ENCODE data around the gene SLC25A51.

The SLC25A51 gene

DNA sequence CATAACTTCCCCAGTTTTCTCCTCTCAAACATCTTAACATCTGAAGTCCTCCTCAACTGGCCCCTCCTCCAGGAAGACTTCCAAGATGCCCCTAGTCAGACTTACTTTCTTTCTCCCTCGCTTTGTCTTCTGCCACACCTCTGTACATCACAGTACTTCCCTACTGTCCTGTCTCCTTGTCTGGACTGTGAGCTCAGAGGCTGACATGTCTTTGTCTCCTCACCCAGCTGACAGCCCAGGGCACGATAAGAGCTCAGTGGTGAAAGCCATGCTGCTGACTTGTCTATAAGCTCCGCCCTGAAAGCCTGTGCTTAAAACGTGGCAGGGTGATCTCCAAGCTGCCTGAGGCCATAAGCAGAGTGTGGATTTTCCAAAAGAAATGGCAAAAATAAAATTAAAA, 33.0 kb upstream of the SLC25A51 start:
- DNase-seq: peak; percentile 76

DNA sequence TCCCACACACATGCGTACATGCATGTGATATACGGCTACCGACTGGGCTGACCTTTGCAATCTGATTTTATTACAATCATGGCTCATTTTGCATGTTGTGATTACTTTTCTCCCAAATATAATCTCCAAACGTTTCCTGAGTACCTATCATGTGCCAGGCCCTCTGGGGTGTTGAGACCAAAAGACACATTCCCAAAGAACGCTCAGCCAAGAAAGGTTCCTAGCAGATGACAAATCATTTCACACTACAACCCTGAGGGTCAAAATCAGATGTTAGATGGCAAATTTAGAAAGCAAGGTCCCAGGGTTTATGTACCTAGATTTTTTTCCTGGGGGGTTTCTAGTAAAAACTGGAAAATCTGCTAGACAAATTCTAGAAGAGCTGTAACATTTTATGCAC, 32.4 kb upstream of the SLC25A51 start:
- no peak for DNase-seq

DNA sequence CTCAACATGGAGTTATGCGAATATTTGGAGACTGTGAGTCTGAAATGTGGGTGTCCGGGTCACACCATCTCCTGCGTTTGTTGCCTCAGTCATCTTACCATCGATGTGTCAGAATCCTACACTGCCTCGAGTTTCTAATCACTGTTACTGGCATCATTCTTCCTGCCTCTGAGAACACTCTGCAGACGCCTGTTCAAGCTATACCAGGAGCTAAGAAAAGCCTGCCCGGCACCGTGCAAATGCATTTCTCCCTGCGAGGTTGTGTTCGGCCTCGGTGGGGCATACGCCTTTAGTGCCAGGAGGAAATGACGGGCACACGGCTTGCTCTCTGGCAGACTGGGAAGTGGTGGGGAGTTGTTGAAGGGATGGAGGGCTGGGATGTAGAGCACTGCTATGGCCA, 31.2 kb upstream of the SLC25A51 start:
- DNase-seq: peak; percentile 42

DNA sequence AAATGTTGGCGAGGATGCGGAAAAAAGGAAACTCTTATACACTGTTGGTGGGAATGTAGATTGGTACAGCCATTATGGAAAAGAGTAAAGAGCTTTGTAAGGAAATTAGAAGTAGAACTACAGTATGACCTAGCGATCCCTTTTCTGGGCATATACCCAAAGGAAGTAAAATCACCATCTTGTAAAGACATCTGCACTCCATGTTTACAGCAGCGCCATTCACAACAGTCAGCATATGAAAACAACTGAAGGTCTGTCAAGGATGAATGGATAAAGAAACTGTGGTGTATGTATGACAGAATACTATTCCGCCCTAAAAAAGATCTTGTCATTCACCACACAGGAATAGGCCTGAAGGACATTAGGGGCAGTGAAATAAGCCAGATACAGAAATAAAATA, 27.7 kb upstream of the SLC25A51 start:
- DNase-seq: no peak

DNA sequence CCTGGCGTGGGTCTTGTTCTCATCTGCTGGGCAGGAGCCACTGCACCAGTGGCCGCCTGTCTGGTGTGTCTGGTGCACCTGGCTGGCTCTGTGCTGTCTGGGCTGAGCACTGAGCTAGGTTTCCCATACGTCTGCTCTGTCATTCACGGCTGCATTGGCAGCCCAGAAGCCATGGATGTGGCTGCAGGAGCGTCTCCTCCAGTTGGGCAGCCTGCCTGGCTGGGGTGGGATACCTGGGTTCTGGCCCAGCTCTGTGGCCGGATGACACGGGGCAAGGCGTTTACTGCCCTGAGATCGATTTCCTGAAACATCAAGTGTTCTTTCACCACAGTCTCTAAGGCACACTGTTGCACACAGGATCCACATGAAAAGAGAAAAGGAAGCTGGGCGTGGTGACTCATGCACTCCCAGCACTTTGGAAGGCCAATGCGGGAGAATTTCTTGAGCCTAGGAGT, 25.5 kb upstream of the SLC25A51 start:
- peak; percentile 74 for DNase-seq

DNA sequence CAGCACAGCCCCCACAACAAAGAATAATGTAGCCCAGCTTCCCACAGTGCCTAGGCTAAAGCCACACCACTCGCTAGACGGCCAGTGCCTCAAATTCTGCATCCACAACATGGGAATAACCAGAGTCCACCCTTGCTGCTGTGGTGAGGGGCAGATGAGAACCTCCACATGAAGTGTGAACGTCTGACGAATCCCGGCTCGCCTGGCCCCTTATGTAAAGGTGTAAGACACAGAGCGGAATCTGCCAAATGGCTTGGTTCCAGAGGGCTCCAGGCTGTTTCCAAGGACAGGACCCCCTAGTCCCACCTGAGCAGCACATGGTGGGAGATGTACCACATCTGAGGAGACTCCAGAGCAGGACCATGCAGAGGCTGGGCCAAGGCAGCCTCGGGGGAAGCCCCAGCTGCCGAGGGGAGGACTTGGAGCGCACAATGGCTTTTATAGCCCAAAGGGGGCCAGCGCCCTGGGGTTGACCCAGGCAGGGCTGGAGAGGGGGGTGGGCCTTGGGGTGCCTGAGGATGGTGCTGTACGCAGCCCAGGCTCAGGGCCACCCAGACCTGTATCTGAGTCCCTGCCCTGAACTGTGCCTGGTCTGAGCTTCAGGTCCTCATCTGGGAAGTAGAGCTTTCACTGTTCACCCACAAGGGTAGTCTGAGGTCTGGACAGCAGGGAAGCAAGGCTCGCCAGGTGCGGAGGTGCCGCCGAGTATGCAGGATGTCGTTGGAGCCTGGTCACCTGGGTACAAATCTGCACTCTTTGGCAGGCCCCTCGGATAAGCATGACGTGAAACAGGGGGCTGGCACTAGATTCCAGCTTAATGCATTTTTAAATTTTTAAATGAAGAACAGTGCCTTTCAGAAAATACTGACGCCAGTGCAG, 24.9 kb upstream of the SLC25A51 start:
- DNase-seq: no peak

DNA sequence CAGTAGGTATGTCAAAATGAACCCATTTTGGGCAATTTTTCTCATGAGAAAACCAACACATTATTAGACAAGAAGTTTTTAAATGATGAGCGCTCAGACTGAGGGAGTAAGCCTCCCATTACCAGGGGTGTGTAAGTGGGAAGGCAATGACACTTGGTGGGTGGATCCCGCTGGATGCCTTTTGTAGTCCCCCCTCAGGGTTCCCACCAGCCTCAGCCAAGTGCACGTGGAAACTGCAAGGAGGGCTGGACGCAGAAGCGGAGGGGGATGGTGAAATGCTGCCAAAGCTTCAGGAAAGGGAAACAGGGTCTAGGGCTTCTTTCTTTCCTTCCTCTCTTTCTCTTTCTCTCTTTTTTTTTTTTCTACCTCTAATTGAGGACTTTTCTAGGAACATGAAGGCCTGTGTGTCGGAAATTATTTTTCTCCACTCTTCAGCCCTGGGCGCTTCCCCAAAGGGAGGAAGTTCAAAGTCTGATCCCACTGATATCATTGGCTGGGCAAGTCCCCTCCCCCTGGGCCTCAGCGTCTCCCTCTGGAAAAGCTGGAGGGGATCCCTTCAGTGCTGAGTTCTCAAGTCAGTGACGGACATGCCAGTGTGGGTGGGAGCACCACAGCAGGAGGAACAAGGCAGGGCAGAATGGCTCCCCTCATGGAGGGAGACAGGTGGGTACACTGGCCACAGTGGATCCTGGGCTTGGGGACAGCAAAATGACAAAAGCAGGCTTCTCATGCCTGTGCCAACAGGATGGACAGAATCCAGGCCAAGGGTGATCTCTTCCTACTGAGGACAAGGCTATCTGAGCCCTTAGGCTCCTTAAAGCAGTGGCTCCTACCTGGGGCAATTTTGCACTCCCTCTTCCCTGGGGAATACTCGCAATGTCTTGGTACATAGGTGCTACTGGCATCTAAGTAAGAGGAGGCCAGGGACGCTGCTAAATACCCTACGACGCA, 23.9 kb upstream of the SLC25A51 start:
- DNase-seq: no peak

DNA sequence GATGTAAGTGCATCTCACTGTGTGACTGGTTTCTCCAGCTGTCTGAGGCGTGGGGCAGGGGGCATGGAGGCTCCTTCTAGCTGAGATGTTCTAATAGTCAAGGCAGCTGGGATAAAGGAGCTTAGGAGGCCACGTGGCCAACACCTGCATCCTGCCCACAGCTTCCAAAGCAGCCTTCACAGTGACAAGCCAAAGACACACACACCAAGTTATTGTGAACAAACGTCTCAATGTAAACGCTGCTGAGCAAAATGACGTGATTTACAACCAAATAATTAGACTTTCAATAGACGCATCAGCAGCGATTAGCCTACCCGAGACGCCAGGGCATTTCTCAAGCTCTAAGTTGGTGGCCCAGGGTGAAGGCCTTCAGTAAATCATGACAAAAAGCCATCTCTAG, 23.2 kb upstream of the SLC25A51 start:
- DNase-seq: no peak

DNA sequence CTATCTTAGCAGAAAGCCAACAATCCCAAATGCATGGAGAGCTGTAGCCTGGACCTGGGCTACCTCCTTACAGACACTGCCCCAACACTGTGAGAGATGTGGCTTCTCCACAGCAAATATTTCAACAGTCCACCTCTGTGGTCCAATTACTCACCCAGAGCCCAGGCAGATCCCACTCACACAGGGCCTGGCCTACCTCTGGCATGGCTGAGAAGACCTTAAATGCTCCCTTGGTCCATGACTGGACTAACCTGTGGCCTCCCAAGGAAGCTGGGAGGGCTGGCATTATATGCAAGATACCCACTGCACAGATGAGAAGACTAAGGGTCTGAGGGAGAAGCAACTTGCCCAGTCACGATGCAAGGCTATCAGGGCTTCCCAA, 22.8 kb upstream of the SLC25A51 start:
- no peak for DNase-seq

DNA sequence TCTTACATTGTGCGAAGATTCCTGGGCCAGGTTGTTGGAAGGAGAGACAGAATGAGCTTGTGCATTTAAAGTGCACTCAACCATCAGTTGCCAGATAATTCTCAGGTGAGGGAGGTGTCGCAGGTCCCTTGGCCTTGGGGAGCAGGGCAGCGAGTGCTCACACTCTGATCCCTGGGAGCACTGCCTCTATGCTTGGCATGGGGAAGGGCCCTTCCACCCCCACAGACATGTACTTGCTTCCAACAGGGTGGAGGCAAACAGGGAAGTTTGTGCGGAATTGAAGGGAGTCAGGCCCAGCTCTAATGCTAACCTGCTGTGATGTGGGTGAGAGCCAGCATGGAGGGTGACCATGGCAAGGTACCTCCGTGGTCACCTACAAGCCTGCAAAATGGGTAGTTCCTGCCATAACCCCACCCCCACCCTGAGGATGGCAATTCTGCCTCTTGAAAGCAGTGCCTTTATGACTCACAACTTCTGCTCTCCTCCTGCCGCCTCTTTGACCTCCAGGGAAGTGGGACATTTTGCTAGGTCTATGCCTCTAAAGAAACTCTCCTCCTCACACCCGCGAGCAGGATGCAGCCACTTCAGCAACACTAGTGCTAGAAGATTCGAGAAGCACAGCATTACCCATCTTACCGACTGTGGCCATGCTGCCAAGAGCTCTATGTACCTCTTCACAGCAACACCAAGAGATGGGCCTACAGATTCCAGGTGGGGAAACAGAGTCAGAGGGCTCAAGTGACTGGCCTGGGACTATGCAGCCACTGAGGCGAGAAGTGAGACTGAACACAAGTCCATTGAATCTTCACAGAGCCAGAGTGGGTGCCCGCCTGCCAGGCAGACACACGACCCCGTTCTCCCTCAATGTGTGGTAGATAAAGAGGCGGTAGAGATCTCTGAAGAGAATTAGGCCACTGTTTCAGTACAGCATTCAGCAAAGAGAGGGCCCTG, 22.1 kb upstream of the SLC25A51 start:
- no peak for DNase-seq

DNA sequence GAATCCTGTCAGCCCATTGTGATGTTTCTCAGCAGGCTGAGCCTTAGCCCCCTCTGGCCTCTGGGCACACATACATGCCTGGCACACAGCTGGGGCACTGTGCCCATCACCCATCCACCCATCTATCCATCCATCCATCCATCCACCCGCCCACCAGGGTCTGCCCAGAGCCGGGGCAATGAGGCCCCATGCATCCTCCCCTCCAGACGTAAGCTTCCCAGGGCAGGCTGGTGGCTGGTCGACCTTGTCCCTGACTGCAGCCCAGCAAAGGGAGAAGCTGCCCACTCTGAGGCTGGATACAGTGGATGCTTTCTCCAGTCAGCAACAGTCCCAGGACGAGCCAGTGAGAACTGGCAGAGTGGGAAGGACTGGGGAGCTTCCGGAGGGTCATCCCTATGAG, 21.1 kb upstream of the SLC25A51 start:
- no peak for DNase-seq

DNA sequence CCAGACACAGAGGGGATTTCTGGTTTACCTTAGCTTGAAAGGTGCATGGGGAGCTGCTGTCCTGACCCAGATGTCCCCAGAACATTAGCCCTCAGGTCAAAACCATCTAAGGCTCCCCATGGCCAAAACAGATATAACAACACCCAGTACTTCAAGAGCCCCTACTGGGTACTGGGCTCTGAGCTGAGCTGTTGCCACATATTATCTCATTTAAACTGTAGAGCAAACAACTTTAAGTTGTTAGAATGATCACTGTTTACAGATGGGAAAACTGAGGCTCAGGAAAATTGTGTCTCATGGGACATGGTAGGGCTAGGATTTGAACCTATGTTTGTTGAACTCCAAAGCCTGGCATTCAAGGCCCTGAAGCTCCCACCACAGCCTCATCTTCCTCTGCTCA, 20.6 kb upstream of the SLC25A51 start:
- no peak for DNase-seq

DNA sequence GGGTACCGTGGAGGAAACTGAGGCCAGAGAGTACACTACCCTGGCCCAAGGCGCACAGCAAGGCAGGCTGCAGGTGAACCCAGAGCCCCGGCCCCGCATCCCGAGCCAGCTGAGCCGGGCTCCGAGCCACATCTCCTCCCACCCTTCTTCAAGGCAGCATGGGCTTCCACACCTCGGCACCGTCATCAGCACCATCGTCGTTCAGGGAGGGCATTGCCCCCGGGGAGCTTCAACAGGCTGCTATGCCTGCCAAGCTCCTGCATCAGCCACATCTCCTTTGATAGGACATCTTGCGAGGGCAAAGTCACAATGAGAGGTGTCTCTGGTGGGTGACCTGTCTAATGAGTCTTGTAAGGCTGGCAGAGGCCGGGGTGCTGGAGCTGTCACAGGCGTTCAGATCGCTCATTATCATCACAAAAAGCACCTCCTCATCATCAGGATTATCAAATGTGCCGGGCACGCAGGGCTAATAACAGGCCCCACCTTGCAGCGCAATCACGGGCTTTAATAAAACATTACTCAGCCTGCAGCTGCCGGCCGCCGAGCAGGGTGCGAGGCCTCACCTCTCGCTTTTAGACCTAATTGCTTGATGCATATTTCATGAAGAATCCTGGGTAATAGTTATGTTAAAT, 20.0 kb upstream of the SLC25A51 start:
- DNase-seq: no peak

DNA sequence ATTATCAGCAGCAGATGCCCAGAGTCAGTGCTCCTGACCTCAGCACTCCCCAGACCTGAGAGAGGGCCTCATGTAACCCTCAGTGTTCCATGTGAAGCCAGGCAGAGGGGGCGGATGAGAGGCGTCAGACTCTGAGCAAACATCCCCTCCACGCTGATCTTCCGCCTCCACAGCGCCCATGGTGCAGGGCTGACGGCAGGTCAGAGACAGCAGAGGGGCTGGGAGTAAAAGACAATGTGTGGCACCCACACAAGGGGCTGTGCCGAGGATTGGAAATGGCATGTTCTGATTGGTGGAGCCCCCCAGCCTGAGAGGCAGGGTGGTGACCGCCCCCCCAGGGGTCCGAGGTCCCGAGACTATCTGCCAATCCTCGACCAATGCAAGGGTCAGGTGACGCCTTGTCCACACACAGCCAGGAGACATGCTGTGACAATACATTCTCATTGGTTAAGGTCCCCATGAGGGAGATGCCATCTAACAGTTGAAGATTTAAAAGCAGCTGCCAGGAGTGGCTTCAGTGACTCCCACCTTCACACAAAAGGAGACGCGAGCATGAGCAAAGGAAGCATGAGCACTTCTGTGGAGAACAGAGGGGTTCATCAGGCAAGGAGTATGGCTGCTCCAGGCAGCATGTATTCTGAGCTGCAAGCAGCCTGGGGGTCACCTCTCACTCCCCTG, 19.3 kb upstream of the SLC25A51 start:
- no peak for DNase-seq

DNA sequence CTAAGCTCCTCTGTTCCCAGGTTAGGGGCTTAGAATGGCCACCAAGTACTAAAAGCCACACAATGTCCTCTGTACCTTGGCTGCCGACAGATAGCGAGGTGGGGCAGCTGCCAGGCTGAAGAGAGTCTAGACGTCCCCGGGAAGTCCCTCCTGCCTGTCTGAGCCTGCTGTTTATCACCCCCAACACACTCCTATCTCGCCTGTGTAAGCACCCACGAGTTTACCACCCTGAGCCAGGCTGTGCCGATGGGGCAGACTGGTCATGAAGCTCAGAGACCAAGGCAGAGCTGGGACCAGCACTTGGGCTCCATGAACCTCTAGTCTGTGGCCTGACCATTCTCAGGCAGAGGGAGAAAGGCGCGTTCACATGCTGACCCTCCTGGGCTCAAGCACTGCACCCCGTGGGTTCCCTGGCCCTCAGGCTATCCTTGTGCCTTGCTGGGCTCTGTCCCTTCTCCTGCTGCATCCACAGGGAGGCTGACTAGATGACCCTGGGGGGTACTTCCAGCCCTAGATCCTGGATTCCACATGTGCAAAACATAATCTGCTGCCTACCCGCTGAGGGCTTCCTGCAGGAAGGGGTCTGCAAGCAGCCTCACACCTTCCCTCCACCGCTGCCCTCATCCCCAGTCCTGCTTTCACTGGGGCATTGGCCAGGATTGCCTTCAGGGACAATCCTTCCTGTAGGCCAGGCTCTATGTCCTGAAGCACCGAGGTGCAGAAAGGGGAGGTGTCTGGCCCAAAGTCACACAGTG, 18.6 kb upstream of the SLC25A51 start:
- DNase-seq: no peak

DNA sequence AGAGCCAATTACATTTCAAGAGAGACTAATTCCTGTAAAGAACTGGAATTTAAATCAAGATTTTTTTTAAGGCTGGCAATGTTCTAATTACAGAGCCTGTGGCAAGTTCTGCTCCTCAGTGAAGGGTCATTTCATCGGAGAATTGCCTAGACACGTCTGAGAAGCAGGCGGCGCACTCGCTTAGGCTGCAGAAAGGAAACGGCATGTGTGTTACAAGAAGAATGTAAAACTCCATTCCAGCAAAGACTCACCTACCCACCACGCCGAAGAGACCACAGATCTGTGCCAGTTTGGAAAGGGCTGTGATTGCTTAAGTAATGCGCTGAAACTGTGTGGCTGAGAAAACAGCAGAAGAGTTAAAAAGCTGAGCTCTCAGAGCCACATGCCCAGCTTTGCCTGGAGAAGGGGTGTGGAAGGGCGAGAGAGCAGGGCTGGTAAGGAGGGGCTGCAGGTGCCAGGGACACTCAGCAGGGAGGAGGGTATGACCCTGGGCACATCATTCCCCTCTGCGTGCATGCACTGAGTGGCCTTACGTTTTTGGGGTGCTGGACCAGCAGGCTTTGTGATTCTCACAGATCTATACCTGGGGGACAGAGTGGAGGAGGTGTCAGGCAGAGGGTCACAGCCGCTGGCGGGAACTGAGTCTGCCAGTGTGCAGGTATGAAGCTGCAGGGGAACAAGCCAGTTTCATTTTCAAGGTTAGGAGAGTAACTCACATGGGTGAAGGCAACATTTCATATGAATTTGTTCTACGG, 17.8 kb upstream of the SLC25A51 start:
- DNase-seq: peak; percentile 47

DNA sequence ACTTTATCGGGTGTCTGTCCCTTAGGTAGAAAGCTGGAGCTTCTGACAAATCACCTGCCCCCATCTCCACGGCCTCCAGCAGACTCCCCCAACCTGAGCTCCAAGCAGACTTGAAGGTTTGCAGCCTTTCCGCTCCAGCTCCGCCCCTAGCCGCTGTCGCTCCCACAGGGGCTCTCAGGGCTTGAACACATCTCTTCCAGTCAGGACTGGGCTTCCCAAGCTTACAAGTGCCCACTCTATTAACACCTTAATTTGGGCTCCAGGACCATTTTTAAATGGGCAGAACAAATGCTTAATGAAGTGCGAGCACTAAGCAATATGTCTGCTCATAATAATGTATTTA, 17.2 kb upstream of the SLC25A51 start:
- no peak for DNase-seq

DNA sequence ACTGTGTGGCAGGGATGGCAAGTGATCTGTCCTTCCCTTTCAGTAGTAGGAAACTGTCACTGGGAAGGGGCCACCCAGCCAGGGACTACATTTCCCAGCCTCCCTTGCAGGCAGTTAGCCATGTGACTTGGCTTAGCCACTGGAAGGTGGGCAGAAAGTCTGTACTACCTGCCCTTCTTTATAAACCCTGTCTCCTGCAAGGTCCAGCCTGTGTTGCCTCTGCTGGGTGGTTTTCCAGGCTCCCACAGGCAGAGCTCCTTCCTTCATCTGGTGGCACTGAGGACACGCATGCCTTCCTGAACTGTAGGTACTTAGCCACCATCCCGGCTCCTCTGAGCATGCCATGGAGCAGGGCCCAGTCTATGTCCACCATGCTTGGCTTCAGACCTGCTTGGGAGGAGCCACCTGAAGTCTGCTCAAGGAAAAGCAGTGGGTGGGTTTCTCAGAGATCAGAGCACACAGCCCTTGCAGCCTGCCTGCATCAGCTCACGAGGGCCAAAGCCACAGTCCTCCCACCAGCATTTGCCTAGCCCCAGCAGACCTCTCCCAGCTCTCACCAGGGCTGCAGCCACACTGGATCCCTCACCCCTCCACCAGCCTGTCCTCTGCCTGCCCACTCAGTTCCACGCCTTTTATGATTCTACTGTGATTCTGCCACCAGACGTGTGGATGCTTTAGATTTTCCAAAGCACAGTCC, 16.7 kb upstream of the SLC25A51 start:
- no peak for DNase-seq

DNA sequence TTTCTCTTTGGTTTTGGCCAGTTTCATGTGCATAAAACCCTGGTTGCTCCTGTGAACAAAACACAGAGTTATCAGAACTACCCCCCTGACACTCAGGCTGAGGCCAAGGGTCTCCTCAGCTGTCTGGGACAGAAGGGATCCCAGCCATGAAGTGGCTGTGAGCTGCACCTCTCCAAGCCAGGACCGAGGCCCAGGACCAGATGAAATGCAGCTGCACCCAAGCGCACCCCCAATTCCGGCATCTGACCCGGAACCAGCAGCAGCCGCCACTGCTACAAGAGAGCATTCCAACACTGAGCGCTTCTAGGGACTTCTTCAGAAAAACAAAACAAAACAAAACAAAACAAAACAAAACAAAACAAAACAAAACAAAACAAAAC, 16.0 kb upstream of the SLC25A51 start:
- no peak for DNase-seq

Data from fibroblast of skin of right quadriceps (primary cell).